ENCODE data around the gene PAEP.
"Not testable (repeated sequence)": the region's sequence is repeated elsewhere in the genome, so short reads cannot be mapped to it uniquely, and the experiment has no call there.

PAEP gene

DNA sequence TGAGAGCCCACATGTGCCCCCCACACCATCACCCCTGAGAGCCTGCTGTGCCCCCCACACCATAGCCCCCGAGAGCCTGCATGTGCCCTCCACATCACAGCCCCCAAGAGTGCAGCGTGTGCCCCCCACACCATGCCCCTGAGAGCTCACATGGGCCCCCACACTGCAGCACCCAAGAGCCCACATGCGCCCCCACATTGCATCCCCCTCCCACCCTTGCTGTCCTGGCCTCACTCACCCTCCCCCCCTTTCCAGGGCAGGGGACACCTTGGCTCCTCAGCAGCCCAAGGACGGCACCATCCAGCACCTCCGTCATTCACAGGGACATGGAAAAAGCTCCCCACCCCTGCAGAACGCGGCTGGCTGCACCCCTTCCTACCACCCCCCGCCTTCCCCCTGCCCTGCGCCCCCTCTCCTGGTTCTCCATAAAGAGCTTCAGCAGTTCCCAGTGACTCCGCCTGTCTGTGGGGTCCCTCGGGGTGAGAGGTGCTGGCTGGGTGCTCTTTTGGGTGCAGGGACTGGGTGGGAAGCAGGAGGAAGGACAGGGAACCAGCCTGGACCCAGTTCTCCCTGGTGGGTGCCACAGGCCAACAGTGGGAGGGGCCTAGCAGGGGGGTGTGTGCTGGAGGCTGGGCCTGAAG, 35.3 kb upstream of the PAEP start:
- no peak for DNase-seq

DNA sequence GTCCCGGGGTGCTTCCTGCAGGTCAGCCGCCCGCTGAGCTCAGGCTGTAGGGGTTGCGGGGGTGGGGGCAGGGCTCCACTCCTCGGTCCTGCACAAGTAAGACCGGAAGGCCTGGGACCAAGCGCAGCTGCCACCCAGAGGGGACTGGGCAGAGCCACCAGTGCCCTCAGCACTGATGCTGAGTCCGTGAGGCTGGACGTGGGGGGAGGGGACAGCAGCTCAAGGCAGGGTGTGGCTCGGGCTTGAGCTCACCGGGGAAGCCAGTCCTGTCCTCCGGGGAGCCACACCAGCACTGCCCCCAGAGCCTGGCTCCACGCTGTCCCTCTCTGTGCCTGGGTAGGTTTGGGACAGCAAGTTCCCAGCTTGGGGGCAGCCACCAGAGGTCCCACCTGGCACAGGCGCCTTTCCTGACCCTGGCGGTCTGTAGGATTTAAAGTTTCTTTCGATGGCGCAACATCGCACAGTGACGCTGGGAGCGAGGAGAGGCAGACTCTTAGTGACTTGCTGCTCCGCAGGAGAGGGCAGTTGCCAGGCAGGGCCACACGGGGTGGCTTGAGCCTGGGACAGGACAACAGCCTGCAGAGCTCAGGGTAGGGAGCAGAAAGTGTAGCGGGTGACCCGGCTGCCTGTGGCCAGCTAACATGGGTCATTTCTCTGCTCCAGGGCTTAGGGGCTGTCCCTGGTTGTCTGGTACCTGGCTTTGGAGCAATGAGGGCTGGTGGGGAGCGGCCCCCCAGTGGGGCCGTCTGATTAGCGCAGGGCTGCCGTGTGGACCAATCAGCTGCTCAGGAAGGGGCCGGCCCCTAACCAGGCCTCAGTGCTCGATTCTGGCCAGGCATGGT, 34.6 kb upstream of the PAEP start:
- no peak for DNase-seq

DNA sequence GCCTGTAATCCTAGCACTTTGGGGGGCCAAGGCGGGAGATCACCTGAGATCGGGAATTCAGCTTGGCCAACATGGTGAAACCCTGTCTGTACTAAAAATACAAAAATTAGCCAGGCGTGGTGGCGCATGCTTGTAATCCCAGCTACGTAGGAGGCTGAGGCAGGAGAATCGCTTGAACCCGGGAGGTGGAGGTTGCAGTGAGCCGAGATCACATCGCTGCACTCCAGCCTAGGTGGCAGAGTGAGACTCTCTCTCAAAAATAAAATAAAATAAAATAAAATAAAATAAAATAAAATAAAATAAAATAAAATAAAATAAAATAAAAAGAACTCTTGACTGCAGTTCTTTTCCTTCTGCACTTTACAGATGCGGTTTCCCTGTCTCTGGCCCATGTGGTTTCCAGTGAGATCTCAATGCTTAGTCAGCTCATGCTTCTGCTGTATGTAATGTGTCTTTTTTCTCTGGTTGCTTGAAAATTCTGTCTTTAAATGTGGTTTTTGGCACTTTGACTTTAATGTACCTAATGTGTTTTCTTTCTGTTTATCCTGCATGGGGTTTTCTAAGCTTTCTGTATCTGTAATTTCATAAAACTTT, 32.6 kb upstream of the PAEP start:
- DNase-seq = not testable (repeated sequence)

DNA sequence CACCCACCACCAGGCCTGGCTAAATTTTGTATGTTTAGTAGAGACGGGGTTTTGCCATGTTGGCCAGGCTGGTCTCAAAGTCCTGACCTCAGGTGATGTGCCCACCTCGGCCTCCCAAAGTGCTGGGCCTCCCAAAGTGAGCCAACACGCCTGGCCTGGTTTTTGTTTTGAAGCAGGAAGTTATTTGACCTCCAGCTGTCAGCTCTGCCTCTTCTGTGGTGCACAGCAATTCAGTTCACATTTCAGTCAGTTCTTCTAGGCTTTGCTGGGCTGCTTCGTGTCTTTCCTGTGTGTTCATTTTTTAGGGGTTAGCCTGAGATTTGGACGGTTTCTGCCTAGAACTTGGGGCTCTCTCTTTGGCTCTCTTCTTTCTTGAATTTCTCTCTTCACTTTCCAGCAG, 31.4 kb upstream of the PAEP start:
- DNase-seq = no peak

DNA sequence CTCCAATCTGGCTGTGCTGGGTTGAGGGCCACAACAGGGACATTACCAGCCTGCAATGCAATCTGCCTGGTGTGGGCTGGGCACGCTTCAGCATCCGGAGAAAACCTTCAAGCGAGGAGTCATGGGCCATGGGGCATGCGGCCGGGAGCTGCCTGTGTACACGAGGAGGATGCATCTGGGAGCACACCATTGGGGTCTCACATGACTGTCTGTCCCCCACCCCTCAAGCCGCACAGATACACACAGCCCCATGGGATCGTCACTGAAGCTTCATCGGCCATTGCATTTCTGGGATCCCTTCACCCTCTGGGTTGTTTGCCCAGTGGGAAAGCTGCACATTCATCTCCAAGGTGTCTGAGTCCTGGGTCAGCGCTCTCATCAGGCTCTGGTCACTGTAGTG, 30.5 kb upstream of the PAEP start:
- no peak for DNase-seq

DNA sequence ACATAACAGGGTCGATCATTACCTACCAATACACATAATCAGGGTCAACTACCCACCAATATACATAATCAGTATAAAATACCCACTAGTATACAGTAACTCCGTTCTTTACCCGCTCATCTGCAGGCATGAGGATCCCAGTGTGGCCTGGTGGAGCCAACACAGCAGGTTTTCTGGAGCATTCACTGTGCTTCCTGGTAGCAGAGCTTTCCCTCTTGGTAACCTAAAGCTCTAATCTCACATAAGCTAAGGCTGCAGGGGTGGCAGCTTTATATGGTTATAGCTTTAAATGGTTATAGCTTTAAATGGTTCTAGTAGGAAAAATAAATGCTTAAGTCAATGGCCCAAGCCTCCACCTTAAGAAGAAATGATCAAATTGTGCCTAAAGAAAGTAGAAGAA, 28.4 kb upstream of the PAEP start:
- DNase-seq = no peak

DNA sequence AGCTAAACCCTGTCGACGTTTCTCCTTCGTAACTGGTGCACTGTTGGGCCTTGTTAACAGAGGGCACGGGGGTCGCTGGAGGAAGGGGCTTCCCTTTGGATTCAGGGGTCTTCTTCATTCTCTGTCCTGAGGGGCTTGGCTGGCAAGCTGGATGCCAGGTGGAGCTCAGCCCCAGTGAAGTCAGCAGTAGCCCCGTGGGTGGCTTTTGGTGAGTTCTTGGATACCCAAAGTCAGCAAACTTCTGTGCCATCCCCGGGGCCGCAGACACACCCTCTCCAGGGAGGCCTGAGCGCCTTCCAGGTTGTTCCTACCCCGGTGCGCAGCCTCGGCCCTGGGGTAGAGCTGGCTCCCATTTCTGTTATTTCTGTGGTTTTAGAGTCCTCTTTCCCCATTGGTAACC, 27.9 kb upstream of the PAEP start:
- DNase-seq = no peak

DNA sequence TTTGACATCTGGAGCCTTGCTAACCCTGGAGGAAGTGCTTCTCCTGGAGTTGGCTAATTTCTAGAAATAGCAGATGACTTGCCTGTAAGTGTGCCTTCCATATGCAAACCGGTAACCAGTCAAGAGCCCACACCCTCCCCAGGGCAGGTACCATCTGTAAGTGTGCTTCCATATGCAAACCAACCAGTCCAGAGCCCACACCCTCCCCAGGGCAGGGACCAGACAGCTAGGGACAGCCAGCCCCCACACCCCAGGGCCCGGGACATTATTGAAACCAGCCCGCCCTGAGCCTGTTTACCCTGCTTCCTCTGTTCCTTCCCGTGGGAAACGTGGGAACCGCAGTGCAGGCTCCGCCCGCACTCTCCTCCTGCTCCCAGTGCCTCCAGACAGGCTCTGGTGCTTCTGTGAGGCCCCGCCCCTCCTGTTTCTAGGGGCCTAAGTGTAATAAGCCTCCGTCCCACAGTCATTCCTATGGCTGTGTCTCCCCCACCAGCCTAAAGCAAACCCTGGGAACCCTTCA, 27.3 kb upstream of the PAEP start:
- not testable (repeated sequence) for DNase-seq

DNA sequence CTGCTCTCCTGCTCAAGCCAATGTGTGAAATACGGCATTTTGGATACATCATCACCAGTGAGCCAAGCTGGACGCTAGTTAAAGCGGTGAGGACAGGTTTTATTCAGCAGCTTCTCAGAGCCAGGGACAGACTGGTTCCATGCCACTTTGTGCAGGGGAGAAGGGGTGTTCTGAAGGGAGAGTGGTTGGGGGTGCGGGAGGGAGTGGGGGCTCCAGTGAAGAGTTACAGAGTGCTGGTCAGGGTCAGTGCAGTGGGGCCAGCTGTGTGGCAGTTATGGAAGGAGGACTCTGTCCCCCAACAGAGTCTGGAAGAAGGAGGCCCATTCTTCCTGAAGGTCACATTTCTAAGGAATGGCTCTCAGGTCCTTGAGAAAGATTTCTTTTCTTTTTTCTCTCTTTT, 26.7 kb upstream of the PAEP start:
- DNase-seq = not testable (repeated sequence)

DNA sequence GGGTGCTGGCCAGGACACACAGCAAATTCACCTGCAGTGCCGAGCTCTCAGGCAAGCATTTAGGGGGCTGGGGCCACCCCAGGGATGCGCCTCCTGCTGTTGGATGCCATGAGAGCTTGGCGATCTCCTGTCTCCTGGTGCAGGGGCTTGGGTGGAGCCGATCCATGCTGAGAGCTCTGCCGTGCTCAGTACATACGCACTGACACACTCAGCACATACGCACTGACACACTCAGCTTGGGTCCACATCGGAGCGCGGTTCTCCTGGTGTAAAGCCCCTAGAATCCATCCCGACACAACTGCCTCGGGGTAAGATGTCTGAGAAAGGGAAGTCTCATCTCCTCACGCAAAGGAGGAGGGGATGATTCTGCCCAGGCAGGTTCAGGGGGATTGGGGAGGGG, 25.9 kb upstream of the PAEP start:
- not testable (repeated sequence) for DNase-seq

DNA sequence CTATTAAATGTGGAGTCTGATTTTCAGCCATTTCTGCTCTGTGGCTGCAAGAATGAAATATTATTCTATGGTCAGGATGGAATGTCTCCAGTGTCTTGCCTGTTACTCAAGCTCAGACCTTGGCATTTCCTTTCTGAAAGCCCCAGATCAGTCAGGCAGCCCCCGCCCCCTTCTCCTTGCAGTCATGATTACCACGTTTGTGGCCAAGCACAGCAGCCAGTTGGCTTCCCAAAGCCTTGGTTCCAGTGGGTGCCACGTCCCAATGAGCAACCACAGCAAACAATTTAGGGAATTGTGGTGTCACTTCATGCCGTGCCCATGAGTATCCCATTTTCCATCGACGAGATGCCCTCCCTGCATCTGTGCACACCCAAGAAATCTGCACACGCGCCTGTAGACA, 25.3 kb upstream of the PAEP start:
- no peak for DNase-seq

DNA sequence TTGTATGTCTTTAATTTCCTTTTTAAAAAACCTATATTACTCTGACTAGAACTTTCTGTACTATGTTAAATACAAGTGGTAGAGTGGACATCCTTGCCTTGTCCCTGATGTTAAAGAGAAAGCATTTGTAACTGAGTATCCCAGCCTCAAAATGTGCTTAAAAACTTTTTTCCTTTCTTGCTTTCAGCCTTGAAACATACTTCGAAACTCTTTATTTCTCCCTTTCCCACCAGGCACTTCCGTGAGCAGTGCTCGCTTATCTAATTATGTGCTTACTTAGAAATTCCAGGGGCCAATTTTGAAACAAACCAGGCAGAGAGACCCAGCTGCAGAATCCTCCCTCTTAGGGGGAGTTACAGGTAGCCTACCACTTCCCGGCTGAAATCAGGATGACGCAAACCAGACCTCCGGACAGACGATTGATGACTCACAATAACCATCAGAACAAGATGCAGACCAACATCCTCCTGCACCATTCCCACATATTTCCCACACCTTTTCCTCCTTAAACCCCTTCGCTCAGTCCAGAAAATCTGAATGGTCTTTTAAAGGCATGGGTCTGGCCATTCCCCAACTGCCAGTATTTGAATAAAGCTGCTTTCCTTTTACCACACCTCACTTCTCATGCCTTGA, 18.2 kb upstream of the PAEP start:
- not testable (repeated sequence) for DNase-seq

DNA sequence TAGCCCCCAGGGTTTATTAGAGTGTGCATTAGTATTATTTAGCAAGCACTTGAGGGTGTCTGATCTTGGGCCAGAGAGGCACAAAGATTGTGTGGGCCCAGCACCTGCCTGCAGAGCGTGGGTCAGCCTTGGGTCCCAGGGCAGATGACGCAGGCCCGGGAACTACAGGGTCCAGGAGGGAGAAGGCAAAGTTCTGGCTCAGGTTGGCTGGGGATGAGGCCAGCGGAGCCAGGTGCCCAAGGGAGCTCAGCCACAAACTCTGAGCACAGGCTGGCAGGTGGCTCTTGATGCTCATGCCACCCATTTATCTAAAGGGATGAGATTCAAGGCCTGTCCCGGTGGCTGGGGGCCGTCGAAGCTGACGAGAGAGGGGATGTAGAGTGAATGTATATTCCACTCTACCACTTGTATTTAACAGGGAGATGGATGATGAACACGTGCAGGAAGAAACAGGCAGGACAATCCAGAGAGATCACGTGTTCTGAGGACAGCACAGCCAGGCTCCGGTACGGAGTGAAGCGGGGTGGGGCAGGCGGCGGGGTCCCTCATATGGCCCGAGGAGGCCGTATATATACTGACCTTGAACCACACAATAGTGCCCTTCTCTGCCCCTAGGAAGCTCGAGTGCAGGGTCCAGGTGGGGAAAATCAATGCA, 16.4 kb upstream of the PAEP start:
- no peak for DNase-seq

DNA sequence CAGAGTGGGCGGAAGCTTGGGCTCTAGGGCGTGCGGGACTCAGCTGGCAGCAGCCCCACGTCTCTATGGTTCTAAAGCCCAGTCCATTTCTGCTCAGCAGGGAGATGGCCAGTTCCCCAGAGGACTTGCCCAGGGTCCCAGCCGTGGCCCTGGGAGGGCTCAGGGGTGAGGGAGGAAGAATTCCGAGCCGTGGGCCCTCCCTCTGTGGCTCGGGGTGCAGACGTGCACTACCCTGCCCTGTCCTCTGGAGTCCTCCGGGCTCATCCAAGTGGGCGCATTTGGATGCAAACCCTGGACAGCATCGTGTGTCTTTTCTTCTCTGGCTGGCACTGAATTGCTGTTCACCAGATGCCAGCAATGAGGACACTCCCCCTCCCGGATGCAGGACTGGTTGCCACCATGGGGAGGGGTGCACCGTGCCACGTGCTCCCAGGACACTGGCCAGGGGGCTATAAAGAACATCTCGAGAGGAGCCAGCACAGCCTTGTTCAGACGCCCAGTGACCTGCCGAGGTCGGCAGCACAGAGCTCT, 15.8 kb upstream of the PAEP start, which contains the start of gene OBP2A:
TSS of gene OBP2A (plus strand) at position 481 of the 531 bp plus-strand sequence. CDS start 55 bp downstream, outside the sequence.
- DNase-seq = not testable (repeated sequence)

DNA sequence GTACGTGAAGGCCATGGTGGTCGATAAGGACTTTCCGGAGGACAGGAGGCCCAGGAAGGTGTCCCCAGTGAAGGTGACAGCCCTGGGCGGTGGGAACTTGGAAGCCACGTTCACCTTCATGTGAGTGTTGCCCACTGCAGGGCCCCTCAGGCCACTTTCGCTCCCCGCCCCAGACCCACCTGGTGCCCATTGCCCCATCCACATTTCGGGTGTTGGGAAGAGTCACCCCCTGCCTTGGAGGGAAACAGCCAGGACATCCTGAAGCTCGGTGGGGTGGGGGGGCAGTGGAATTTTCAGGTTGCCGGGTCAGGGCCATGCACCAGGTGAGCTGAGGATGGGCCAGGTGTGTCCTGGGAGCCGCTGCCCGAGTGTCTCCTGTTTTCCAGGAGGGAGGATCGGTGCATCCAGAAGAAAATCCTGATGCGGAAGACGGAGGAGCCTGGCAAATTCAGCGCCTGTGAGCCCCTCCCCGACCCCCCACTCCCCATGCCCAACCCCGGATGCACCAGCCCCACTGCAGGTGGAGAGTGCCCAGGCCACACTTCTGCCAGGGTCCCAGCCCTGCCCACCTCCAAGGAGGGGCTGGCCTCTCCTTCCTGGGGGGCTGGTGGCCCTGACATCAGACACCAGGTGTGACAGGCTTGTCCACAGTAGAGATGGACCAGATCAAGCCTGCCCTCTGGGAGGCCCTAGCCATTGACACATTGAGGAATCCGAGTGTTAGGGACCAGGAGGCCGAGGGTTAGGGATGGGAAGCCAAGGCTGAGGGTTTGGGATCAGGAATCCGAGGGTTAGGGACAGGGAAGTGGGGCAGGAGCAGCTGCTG, 14.6 kb upstream of the PAEP start:
- not testable (repeated sequence) for DNase-seq

DNA sequence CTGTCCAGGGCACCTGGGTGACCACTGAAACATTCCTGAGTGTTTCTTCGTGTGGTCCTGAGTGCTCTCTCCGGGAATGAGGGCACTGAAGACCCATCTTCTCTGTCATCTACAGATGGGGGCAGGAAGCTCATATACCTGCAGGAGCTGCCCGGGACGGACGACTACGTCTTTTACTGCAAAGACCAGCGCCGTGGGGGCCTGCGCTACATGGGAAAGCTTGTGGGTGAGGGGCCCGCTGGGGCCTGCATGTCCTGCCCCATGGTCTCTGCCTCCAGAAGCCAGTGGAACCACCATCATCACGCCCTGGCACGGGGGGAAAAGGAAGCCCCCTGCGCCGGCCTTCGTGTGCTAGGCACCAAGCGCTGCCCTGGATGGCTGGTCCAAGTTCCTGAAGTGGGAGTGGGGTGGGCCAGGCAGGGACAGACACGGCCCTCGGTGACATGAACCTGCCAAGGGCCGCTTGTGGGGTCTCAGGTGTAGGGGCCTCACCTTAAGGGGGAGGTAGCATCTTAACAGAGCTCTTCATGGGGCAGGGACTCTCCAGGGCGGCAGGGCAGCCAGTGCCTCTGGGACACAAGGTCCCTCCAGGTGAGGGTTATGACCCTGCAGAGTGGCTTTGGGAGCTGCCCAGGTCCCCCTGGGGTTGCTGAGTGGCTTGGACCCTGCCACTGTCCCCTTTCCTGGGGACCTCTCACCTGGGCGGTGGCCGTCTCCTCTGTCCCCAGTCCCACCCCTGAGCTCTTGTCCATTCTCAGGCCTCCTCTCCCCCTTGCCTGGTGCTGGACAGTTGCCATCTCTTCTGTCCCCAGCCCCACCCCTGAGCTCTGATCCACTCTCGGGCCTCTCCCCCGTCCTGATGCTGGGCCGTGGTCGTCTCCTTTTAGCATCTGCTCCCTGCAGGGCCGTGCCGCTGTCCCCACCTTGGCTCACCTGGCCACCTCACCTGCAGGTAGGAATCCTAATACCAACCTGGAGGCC, 13.5 kb upstream of the PAEP start:
- DNase-seq = no peak

DNA sequence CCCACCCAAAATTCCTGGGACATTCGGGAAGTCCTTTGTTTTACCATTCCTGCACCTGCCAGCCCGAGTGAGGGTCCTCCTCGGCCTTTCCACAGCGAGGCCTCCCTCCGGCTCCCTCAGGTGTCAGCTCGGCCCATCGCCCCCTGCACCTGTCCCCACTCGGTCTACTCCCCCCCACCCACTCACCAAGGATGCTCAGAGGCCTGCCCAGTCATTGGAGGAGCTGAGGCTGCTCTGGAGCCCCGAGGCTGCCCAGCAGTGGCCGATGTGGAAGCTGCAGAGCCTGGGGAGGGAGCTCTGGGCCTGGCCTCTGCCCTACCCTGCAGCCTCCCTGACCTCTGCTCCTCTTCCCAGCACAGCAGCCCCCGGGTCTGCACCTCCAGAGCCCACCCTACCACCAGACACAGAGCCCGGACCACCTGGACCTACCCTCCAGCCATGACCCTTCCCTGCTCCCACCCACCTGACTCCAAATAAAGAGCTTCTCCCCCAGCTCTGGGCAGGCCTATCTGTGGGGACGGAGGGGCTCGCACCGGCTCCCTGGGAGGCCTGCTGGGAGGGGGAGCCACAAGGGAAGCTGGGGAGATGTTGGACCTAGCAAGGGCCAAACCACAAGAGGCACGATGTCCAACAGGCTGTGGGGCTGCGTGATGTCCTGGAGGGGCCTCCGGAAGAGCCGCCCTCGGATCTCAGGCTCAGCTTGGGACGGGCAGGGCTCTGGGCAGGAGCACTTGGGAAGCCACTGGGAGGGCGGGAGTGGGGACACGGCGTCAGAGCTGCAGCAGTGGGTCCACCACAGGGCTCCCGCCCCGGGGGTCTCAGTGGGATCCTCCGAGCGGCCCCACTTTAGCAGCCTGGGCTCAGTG, 11.8 kb upstream of the PAEP start:
- not testable (repeated sequence) for DNase-seq

DNA sequence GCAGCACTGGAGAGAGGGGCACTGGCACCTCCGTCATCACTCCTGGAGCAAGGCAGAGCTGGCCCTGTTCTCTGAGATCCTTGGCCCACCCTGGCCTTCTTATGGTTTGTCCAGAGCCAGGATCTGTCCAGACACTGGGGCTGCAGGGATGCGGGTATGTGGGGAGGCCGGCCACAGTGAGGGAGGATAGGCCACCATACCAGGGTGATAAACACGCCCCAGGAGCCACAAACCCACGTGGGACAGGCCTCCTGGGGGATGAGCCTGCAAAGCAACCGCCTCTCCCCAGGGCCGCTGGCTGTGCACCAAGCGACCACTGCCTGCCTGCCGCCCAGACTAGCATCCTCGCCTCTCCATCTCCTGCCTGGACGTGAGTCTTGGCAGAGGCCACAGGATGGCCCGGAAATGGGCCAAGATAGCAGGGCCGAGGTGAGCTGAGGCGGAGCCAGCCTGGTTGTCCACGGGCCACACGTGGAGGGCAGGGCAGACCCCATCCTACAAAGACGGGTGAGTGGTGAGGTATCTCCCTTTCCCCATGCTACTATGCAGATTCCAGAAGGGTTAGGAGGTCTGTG, 11.1 kb upstream of the PAEP start:
- DNase-seq = no peak

DNA sequence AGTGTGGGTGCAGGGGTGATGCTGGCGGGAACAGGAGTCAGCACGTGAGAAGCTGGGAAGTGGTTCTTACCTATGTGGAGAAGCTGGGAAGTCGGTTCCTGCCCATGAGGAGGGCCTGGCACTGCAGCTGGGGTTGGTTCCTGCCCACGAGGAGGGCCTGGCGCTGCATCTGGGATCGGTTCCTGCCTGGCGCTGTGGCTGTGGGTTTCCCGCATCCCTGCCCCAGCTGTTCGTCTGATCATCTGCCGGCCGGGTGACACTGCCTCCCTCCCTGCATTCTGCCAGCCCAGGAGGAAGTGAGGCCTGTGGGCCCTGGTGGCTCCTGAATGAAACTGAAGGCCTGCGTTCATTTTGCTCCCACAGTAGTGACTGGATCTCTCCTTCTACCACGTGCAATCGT, 10.5 kb upstream of the PAEP start:
- DNase-seq = no peak
